Activated naive CD4-positive, alpha-beta T cell treated with anti-CD3 and anti-CD28 coated beads for 36 hours (primary cell): Measurements from ENCODE around the gene ARHGEF28. TPM values are rescaled to one million over a fixed set of nuclear protein-coding genes. Genes with fewer than 3 reads are reported as not detected.
A peak's percentile ranks its signal among the peaks of the same experiment; 100 is the strongest.

ENCODE experiments used
- CTCF ChIA-PET: fragments of 350-600 bp; sonication (Branson Sonifier 250); formaldehyde crosslinking; loops from one replicate; lab custom pipeline; 2021; ENCODE audit warnings: antibody characterized with exemption; lab: Charles Lee
- DNase-seq: peaks from one replicate; pipeline ENCODE4 v3.0.0-alpha.2; 2020
- H3K27ac Mint-ChIP-seq: one replicate; pipeline ENCODE4 v1.8.0; 2021; ENCODE audit warnings: mild to moderate bottlenecking, mixed read lengths
- H3K27me3 Mint-ChIP-seq: one replicate; pipeline ENCODE4 v1.8.0; 2021; ENCODE audit warnings: low read depth, mixed read lengths
- H3K36me3 Mint-ChIP-seq: one replicate; pipeline ENCODE4 v1.8.0; 2021; ENCODE audit warnings: low read depth, mixed read lengths
- H3K4me1 Mint-ChIP-seq: one replicate; pipeline ENCODE4 v1.8.0; 2021; ENCODE audit warnings: low read depth, mixed read lengths
- H3K4me3 Mint-ChIP-seq: one replicate; pipeline ENCODE4 v1.8.0; 2021; ENCODE audit warnings: mild to moderate bottlenecking, moderate library complexity, mixed read lengths
- H3K9me3 Mint-ChIP-seq: one replicate; pipeline ENCODE4 v1.8.0; 2021; ENCODE audit warnings: mixed read lengths
- intact Hi-C: fragments of 100-400 bp; cut with micrococcal nuclease; formaldehyde crosslinking; loops from one replicate; pipeline ENCODE4 v1.15.1; 2023
- total RNA-seq, 2 experiments: library from RNA; stranded (reverse); gene quantifications; one replicate each; pipeline ENCODE4 v1.2.3, GENCODE V29; 2021

Gene ARHGEF28
- total RNA-seq, 2 experiments from 2014 or later: not detected

- intact Hi-C loops: no loop called here
- CTCF ChIA-PET: no interaction called here
- no peak for DNase-seq
Measured at GRCh38 chr5:73939557-73939956, 313.6 kb downstream of the ARHGEF28 start.

GRCh38 chr5:73940026-73940425, 314.0 kb downstream of the ARHGEF28 start:
- DNase-seq: no peak
- intact Hi-C loops: no loop called here
- H3K9me3 Mint-ChIP-seq: peaks cover 5% of the 10 kb centered on the region
- no peaks in the 10 kb centered on the region for H3K36me3 Mint-ChIP-seq
- H3K4me1 Mint-ChIP-seq: no peaks in the 10 kb centered on the region
- H3K27ac Mint-ChIP-seq: no peak overlapping the region
- no peak overlapping the region for H3K4me3 Mint-ChIP-seq
- CTCF ChIA-PET: no interaction called here
- H3K27me3 Mint-ChIP-seq: peaks cover 13% of the 10 kb centered on the region

More at GRCh38 chr5:73939557-73939956, 313.6 kb downstream of the ARHGEF28 start:
- Mint-ChIP-seq H3K27ac (no peak overlapping the region), H3K4me3 (no peak overlapping the region), H3K27me3 (peaks cover 13% of the 10 kb centered on the region), H3K4me1 (no peaks in the 10 kb centered on the region), H3K9me3 (peaks cover 5% of the 10 kb centered on the region), H3K36me3 (no peaks in the 10 kb centered on the region)

GRCh38 chr5:73940801-73941200, 314.8 kb downstream of the ARHGEF28 start:
- Mint-ChIP-seq H3K9me3 (peaks cover 5% of the 10 kb centered on the region), H3K27me3 (peaks cover 13% of the 10 kb centered on the region), H3K4me1 (no peaks in the 10 kb centered on the region), H3K36me3 (no peaks in the 10 kb centered on the region), H3K27ac (no peak overlapping the region), H3K4me3 (no peak overlapping the region)
- intact Hi-C loops: no loop called here
- CTCF ChIA-PET: no interaction called here
- no peak for DNase-seq

GRCh38 chr5:73942783-73943182, 316.8 kb downstream of the ARHGEF28 start:
- Mint-ChIP-seq H3K4me1 (no peaks in the 10 kb centered on the region), H3K27ac (no peak overlapping the region), H3K9me3 (peaks cover 5% of the 10 kb centered on the region), H3K4me3 (no peak overlapping the region), H3K27me3 (peaks cover 13% of the 10 kb centered on the region), H3K36me3 (no peaks in the 10 kb centered on the region)
- no peak for DNase-seq
- intact Hi-C loops: no loop called here
- CTCF ChIA-PET: no interaction called here

- no peaks in the 10 kb centered on the region for H3K36me3 Mint-ChIP-seq
- CTCF ChIA-PET: interaction anchor here (1.3 kb wide), 1 partner anchor 9 kb away, joined by 3 read pairs; no protein-coding TSS in a partner anchor
- no peak for DNase-seq
- intact Hi-C loops: no loop called here
- H3K27ac Mint-ChIP-seq: no peak overlapping the region
- H3K9me3 Mint-ChIP-seq: peaks cover 5% of the 10 kb centered on the region
- H3K4me1 Mint-ChIP-seq: no peaks in the 10 kb centered on the region
- peaks cover 13% of the 10 kb centered on the region for H3K27me3 Mint-ChIP-seq
- no peak overlapping the region for H3K4me3 Mint-ChIP-seq
Measured at GRCh38 chr5:73943397-73943796, 317.4 kb downstream of the ARHGEF28 start.

- no peaks in the 10 kb centered on the region for H3K4me1 Mint-ChIP-seq
- no peak for DNase-seq
- H3K4me3 Mint-ChIP-seq: no peak overlapping the region
- peaks cover 5% of the 10 kb centered on the region for H3K9me3 Mint-ChIP-seq
- intact Hi-C loops: loop anchor here (2.0 kb wide), 1 partner anchor 704 kb away; no protein-coding TSS in a partner anchor
- no peaks in the 10 kb centered on the region for H3K36me3 Mint-ChIP-seq
- peaks cover 10% of the 10 kb centered on the region for H3K27me3 Mint-ChIP-seq
- no peak overlapping the region for H3K27ac Mint-ChIP-seq
- CTCF ChIA-PET: no interaction called here
Measured at GRCh38 chr5:73944581-73944980, 318.6 kb downstream of the ARHGEF28 start.

- H3K27me3 Mint-ChIP-seq: peaks cover 10% of the 10 kb centered on the region
- H3K27ac Mint-ChIP-seq: no peak overlapping the region
- DNase-seq: peak; percentile 37
- H3K4me3 Mint-ChIP-seq: no peak overlapping the region
- CTCF ChIA-PET: interaction anchor here (0.6 to 1.2 kb wide), 5 partner anchors 10 to 43 kb away, joined by 3 to 5 read pairs (median 3); no protein-coding TSS in a partner anchor
- H3K9me3 Mint-ChIP-seq: peaks cover 5% of the 10 kb centered on the region
- H3K36me3 Mint-ChIP-seq: no peaks in the 10 kb centered on the region
- intact Hi-C loops: loop anchor here (2.0 kb wide), 1 partner anchor 703 kb away; no protein-coding TSS in a partner anchor
- H3K4me1 Mint-ChIP-seq: no peaks in the 10 kb centered on the region
Measured at GRCh38 chr5:73945505-73945904, 319.5 kb downstream of the ARHGEF28 start.

- intact Hi-C loops: no loop called here
- Mint-ChIP-seq H3K9me3 (peaks cover 5% of the 10 kb centered on the region), H3K27ac (no peak overlapping the region), H3K4me1 (no peaks in the 10 kb centered on the region), H3K4me3 (no peak overlapping the region), H3K36me3 (no peaks in the 10 kb centered on the region), H3K27me3 (peaks cover 7% of the 10 kb centered on the region)
- no peak for DNase-seq
- CTCF ChIA-PET: interaction anchor here (0.6 to 1.2 kb wide), 4 partner anchors 9 to 44 kb away, joined by 3 to 5 read pairs (median 4); no protein-coding TSS in a partner anchor
Measured at GRCh38 chr5:73946278-73946677, 320.3 kb downstream of the ARHGEF28 start.

GRCh38 chr5:73946919-73947602, 321.1 kb downstream of the ARHGEF28 start:
- Mint-ChIP-seq H3K36me3 (no peaks in the 10 kb centered on the region), H3K4me1 (no peaks in the 10 kb centered on the region), H3K9me3 (peaks cover 5% of the 10 kb centered on the region), H3K27me3 (peaks cover 3% of the 10 kb centered on the region), H3K27ac (no peak overlapping the region), H3K4me3 (no peak overlapping the region)
- CTCF ChIA-PET: interaction anchor here (0.6 to 1.2 kb wide), 2 partner anchors 45 to 869 kb away, joined by 3 read pairs; no protein-coding TSS in a partner anchor
- DNase-seq: no peak
- intact Hi-C loops: no loop called here

- H3K27me3 Mint-ChIP-seq: no peaks in the 10 kb centered on the region
- peaks cover 5% of the 10 kb centered on the region for H3K9me3 Mint-ChIP-seq
- no peaks in the 10 kb centered on the region for H3K36me3 Mint-ChIP-seq
- CTCF ChIA-PET: no interaction called here
- no peaks in the 10 kb centered on the region for H3K4me1 Mint-ChIP-seq
- no peak overlapping the region for H3K27ac Mint-ChIP-seq
- intact Hi-C loops: no loop called here
- H3K4me3 Mint-ChIP-seq: no peak overlapping the region
- no peak for DNase-seq
Measured at GRCh38 chr5:73947906-73948640, 322.1 kb downstream of the ARHGEF28 start.

GRCh38 chr5:73948720-73949119, 322.7 kb downstream of the ARHGEF28 start:
- CTCF ChIA-PET: no interaction called here
- no peak overlapping the region for H3K4me3 Mint-ChIP-seq
- H3K36me3 Mint-ChIP-seq: no peaks in the 10 kb centered on the region
- no peak for DNase-seq
- no peaks in the 10 kb centered on the region for H3K4me1 Mint-ChIP-seq
- no peak overlapping the region for H3K27ac Mint-ChIP-seq
- peaks cover 5% of the 10 kb centered on the region for H3K9me3 Mint-ChIP-seq
- intact Hi-C loops: no loop called here
- H3K27me3 Mint-ChIP-seq: no peaks in the 10 kb centered on the region

GRCh38 chr5:73950441-73950873, 324.5 kb downstream of the ARHGEF28 start:
- no peak for DNase-seq
- Mint-ChIP-seq H3K4me1 (no peaks in the 10 kb centered on the region), H3K4me3 (no peak overlapping the region), H3K27ac (no peak overlapping the region), H3K36me3 (no peaks in the 10 kb centered on the region), H3K27me3 (no peaks in the 10 kb centered on the region), H3K9me3 (no peaks in the 10 kb centered on the region)
- CTCF ChIA-PET: no interaction called here
- intact Hi-C loops: no loop called here
